Measurements from ENCODE around the gene PTPRN. TPM values are rescaled to one million over a fixed set of nuclear protein-coding genes. Genes with fewer than 3 reads are reported as not detected.

Gene PTPRN
- total and polyA plus RNA-seq, 2 of the 8 experiments (the other 6 are each of a cell fraction or from before 2014, with no cell fraction given): 5.4 to 8.2 TPM

DNA sequence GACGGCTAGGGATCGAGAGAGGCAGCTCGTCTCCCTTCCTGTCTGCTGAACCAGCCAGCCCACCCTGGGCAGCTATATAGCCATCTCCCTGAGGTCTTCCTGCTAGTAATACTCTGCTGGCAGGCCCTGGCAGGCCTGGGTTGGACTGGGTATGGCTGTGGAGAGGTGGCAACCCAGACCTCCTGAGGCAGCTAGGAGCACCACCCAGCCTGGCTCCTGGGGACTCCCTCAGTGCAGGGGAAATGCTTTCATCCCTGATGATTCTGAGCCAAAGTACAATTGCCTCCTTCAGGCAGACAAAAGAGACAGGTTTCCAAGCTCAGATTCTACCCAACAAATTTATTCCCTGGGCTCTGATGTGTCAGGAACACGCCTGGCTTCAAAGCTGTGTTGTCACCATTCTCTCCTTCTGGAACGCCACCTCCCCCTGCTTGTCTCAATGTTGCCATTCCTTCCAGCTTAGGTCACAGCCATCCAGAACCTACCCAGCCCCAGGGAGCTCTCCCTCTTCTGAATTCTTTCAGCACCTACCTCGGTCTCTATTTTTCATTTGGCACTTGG is 34.8 kb downstream of the PTPRN start (continued):
- TF ChIP-seq, protein P1, sequence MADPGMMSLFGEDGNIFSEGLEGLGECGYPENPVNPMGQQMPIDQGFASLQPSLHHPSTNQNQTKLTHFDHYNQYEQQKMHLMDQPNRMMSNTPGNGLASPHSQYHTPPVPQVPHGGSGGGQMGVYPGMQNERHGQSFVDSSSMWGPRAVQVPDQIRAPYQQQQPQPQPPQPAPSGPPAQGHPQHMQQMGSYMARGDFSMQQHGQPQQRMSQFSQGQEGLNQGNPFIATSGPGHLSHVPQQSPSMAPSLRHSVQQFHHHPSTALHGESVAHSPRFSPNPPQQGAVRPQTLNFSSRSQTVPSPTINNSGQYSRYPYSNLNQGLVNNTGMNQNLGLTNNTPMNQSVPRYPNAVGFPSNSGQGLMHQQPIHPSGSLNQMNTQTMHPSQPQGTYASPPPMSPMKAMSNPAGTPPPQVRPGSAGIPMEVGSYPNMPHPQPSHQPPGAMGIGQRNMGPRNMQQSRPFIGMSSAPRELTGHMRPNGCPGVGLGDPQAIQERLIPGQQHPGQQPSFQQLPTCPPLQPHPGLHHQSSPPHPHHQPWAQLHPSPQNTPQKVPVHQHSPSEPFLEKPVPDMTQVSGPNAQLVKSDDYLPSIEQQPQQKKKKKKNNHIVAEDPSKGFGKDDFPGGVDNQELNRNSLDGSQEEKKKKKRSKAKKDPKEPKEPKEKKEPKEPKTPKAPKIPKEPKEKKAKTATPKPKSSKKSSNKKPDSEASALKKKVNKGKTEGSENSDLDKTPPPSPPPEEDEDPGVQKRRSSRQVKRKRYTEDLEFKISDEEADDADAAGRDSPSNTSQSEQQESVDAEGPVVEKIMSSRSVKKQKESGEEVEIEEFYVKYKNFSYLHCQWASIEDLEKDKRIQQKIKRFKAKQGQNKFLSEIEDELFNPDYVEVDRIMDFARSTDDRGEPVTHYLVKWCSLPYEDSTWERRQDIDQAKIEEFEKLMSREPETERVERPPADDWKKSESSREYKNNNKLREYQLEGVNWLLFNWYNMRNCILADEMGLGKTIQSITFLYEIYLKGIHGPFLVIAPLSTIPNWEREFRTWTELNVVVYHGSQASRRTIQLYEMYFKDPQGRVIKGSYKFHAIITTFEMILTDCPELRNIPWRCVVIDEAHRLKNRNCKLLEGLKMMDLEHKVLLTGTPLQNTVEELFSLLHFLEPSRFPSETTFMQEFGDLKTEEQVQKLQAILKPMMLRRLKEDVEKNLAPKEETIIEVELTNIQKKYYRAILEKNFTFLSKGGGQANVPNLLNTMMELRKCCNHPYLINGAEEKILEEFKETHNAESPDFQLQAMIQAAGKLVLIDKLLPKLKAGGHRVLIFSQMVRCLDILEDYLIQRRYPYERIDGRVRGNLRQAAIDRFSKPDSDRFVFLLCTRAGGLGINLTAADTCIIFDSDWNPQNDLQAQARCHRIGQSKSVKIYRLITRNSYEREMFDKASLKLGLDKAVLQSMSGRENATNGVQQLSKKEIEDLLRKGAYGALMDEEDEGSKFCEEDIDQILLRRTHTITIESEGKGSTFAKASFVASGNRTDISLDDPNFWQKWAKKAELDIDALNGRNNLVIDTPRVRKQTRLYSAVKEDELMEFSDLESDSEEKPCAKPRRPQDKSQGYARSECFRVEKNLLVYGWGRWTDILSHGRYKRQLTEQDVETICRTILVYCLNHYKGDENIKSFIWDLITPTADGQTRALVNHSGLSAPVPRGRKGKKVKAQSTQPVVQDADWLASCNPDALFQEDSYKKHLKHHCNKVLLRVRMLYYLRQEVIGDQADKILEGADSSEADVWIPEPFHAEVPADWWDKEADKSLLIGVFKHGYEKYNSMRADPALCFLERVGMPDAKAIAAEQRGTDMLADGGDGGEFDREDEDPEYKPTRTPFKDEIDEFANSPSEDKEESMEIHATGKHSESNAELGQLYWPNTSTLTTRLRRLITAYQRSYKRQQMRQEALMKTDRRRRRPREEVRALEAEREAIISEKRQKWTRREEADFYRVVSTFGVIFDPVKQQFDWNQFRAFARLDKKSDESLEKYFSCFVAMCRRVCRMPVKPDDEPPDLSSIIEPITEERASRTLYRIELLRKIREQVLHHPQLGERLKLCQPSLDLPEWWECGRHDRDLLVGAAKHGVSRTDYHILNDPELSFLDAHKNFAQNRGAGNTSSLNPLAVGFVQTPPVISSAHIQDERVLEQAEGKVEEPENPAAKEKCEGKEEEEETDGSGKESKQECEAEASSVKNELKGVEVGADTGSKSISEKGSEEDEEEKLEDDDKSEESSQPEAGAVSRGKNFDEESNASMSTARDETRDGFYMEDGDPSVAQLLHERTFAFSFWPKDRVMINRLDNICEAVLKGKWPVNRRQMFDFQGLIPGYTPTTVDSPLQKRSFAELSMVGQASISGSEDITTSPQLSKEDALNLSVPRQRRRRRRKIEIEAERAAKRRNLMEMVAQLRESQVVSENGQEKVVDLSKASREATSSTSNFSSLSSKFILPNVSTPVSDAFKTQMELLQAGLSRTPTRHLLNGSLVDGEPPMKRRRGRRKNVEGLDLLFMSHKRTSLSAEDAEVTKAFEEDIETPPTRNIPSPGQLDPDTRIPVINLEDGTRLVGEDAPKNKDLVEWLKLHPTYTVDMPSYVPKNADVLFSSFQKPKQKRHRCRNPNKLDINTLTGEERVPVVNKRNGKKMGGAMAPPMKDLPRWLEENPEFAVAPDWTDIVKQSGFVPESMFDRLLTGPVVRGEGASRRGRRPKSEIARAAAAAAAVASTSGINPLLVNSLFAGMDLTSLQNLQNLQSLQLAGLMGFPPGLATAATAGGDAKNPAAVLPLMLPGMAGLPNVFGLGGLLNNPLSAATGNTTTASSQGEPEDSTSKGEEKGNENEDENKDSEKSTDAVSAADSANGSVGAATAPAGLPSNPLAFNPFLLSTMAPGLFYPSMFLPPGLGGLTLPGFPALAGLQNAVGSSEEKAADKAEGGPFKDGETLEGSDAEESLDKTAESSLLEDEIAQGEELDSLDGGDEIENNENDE (IDR thresholded peaks at IDR 0.05; ENCODE audit: insufficient replicate concordance, low read length): no peak
- peak; percentile 71; the same call in 1 of the 2 replicates for TF ChIP-seq JUN (IDR thresholded peaks at IDR 0.05; ENCODE audit: low read depth, low read length)
